Measurements from ENCODE around the gene AMDHD2.
"Not testable (repeated sequence)": the region's sequence is repeated elsewhere in the genome, so short reads cannot be mapped to it uniquely, and the experiment has no call there.

DNA sequence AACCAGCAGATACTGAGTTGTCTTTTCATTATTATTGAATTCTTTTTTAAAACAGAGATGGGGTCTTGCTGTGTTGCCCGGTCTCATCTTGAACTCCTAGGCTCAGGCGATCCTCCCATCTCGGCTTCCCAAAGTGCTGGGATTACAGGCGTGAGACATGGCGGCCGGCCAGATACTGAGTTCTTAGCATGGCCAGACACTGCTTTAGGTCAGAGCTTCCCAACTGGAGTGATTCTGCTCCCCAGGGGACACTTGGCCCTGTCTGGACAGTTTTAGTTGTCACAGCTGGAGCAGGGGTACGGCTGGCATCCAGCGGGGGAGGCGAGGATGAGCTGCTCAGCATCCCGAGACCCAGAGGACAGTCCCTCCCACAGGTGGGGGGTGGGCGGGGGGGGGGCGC is 58.7 kb downstream of the AMDHD2 start:
- TF ChIP-seq, protein P1, sequence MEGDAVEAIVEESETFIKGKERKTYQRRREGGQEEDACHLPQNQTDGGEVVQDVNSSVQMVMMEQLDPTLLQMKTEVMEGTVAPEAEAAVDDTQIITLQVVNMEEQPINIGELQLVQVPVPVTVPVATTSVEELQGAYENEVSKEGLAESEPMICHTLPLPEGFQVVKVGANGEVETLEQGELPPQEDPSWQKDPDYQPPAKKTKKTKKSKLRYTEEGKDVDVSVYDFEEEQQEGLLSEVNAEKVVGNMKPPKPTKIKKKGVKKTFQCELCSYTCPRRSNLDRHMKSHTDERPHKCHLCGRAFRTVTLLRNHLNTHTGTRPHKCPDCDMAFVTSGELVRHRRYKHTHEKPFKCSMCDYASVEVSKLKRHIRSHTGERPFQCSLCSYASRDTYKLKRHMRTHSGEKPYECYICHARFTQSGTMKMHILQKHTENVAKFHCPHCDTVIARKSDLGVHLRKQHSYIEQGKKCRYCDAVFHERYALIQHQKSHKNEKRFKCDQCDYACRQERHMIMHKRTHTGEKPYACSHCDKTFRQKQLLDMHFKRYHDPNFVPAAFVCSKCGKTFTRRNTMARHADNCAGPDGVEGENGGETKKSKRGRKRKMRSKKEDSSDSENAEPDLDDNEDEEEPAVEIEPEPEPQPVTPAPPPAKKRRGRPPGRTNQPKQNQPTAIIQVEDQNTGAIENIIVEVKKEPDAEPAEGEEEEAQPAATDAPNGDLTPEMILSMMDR (IDR thresholded peaks at IDR 0.05) = not testable (repeated sequence)
- not testable (repeated sequence) for TF ChIP-seq POLR2A (IDR thresholded peaks at IDR 0.05)
